OCI-LY1 (cell line): ENCODE data around the gene NEK6.

ENCODE experiments used
- H2AFZ ChIP-seq: fragments of 200-600 bp; sonication (generic), shearing (Covaris generic); 2 replicates; pipeline ENCODE4 v1.6.0; 2014; ENCODE audit warnings: antibody characterized with exemption, mild to moderate bottlenecking, low read length
- H3F3A ChIP-seq: fragments of 200-600 bp; sonication (generic), shearing (Covaris generic); 2 replicates; pipeline ENCODE4 v1.6.0; 2014; ENCODE audit warnings: mild to moderate bottlenecking, antibody characterized with exemption, low read length, moderate library complexity; ENCODE audit not compliant: insufficient read depth
- H3K27ac ChIP-seq: fragments of 200-600 bp; sonication (generic); 2 replicates; pipeline ENCODE4 v1.5.1; 2014; ENCODE audit warnings: low read length, mixed run types, mild to moderate bottlenecking, low read depth; ENCODE audit not compliant: poor library complexity, severe bottlenecking
- H3K27me3 ChIP-seq: fragments of 200-600 bp; sonication (generic); 2 replicates; pipeline ENCODE4 v1.6.0; 2014; ENCODE audit warnings: antibody characterized with exemption, mild to moderate bottlenecking, low read length, moderate library complexity; ENCODE audit not compliant: insufficient read depth
- H3K36me3 ChIP-seq: fragments of 200-600 bp; sonication (generic); 2 replicates; pipeline ENCODE4 v1.6.1; 2014; ENCODE audit warnings: mild to moderate bottlenecking, antibody characterized with exemption, low read length, moderate library complexity, mixed read lengths; ENCODE audit not compliant: insufficient read depth
- H3K4me1 ChIP-seq: fragments of 200-600 bp; sonication (generic); 2 replicates; pipeline ENCODE4 v1.5.1; 2014; ENCODE audit warnings: mild to moderate bottlenecking, low read length, moderate library complexity; ENCODE audit not compliant: insufficient read depth, severe bottlenecking
- H3K4me2 ChIP-seq: fragments of 200-600 bp; sonication (generic), shearing (Covaris generic); 2 replicates; pipeline ENCODE4 v1.6.1; 2014; ENCODE audit warnings: low read length
- H3K4me3 ChIP-seq: fragments of 200-600 bp; sonication (generic); 2 replicates; pipeline ENCODE4 v1.5.1; 2014; ENCODE audit warnings: low read length, low read depth, mild to moderate bottlenecking, mixed read lengths; ENCODE audit not compliant: poor library complexity, severe bottlenecking
- H3K79me2 ChIP-seq: fragments of 200-600 bp; shearing (Covaris generic); 2 replicates; pipeline ENCODE4 v1.6.1; 2016; ENCODE audit warnings: mixed run types, low read length, mixed read lengths; ENCODE audit not compliant: insufficient read depth
- H3K9ac ChIP-seq: fragments of 200-600 bp; sonication (generic), shearing (Covaris generic); 2 replicates; pipeline ENCODE4 v1.6.1; 2014; ENCODE audit warnings: mild to moderate bottlenecking, low read length, mixed read lengths
- H3K9me2 ChIP-seq: fragments of 200-600 bp; sonication (generic), shearing (Covaris generic); 2 replicates; pipeline ENCODE4 v1.6.1; 2014; ENCODE audit warnings: low read depth, mild to moderate bottlenecking, low read length, mixed read lengths
- H3K9me3 ChIP-seq: fragments of 200-600 bp; shearing (Covaris generic); 2 replicates; pipeline ENCODE4 v1.6.1; 2014; ENCODE audit warnings: low read length, mixed read lengths
- H4K20me1 ChIP-seq: fragments of 200-600 bp; sonication (generic), shearing (Covaris generic); 2 replicates; pipeline ENCODE4 v1.6.0; 2016; ENCODE audit warnings: mild to moderate bottlenecking, low read length; ENCODE audit not compliant: insufficient read depth
- CTCF ChIP-seq: fragments of 200-600 bp; sonication (generic), shearing (Covaris generic); IDR thresholded peaks from 2 replicates; pipeline ENCODE4 v1.5.1; 2017; ENCODE audit warnings: mild to moderate bottlenecking, antibody characterized with exemption, low read length, moderate library complexity, mixed read lengths
- EZH2 ChIP-seq: fragments of 200-600 bp; sonication (generic), shearing (Covaris generic); IDR thresholded peaks from 2 replicates; pipeline ENCODE4 v1.8.0; 2017; ENCODE audit warnings: borderline replicate concordance, mixed run types, mild to moderate bottlenecking, antibody characterized with exemption, low read length, moderate library complexity, mixed read lengths

Gene NEK6

GRCh38 chr9:124348363-124348762, 90.6 kb downstream of the NEK6 start:
- H3K4me1 ChIP-seq = no peaks in the 10 kb centered on the region
- TF ChIP-seq CTCF (no peak), EZH2 (no peak)
- H2AFZ ChIP-seq = no peak overlapping the region
- H3K4me2 ChIP-seq = no peak overlapping the region
- H3F3A ChIP-seq = no peaks in the 10 kb centered on the region
- H3K9me3 ChIP-seq = no peaks in the 10 kb centered on the region
- H3K27ac ChIP-seq = no peak overlapping the region
- no peaks in the 10 kb centered on the region for H4K20me1 ChIP-seq
- H3K9me2 ChIP-seq = no peaks in the 10 kb centered on the region
- no peaks in the 10 kb centered on the region for H3K27me3 ChIP-seq
- H3K36me3 ChIP-seq = peaks cover 29% of the 10 kb centered on the region
- H3K4me3 ChIP-seq = no peak overlapping the region
- H3K79me2 ChIP-seq = no peaks in the 10 kb centered on the region
- no peak overlapping the region for H3K9ac ChIP-seq

- Histone ChIP-seq H3K9ac (no peak overlapping the region), H3F3A (no peaks in the 10 kb centered on the region), H4K20me1 (no peaks in the 10 kb centered on the region), H3K4me1 (no peaks in the 10 kb centered on the region), H3K36me3 (peaks cover 34% of the 10 kb centered on the region), H3K27me3 (no peaks in the 10 kb centered on the region), H3K4me2 (no peak overlapping the region), H3K79me2 (no peaks in the 10 kb centered on the region), H3K9me2 (no peaks in the 10 kb centered on the region), H3K27ac (no peak overlapping the region), H3K9me3 (no peaks in the 10 kb centered on the region), H3K4me3 (no peak overlapping the region), H2AFZ (no peak overlapping the region)
- no peak for TF ChIP-seq CTCF
- no peak for TF ChIP-seq EZH2
Measured at GRCh38 chr9:124348831-124349230, 91.1 kb downstream of the NEK6 start.

- no peak overlapping the region for H3K27ac ChIP-seq
- no peak overlapping the region for H3K9ac ChIP-seq
- H4K20me1 ChIP-seq = no peaks in the 10 kb centered on the region
- H3K4me2 ChIP-seq = no peak overlapping the region
- no peak for TF ChIP-seq CTCF
- no peak for TF ChIP-seq EZH2
- no peak overlapping the region for H3K4me3 ChIP-seq
- H3K9me3 ChIP-seq = no peaks in the 10 kb centered on the region
- H3F3A ChIP-seq = no peaks in the 10 kb centered on the region
- H3K4me1 ChIP-seq = no peaks in the 10 kb centered on the region
- H3K9me2 ChIP-seq = no peaks in the 10 kb centered on the region
- peaks cover 38% of the 10 kb centered on the region for H3K36me3 ChIP-seq
- H3K27me3 ChIP-seq = no peaks in the 10 kb centered on the region
- H2AFZ ChIP-seq = no peak overlapping the region
- no peaks in the 10 kb centered on the region for H3K79me2 ChIP-seq
Measured at GRCh38 chr9:124349267-124349666, 91.5 kb downstream of the NEK6 start.
